ENCODE results near the gene MRPL27. TPM values are rescaled to one million over a fixed set of nuclear protein-coding genes. Genes with fewer than 3 reads are reported as not detected.

The MRPL27 gene
- total RNA-seq, 1 donor from 2014 or later = 49.8 TPM

DNA sequence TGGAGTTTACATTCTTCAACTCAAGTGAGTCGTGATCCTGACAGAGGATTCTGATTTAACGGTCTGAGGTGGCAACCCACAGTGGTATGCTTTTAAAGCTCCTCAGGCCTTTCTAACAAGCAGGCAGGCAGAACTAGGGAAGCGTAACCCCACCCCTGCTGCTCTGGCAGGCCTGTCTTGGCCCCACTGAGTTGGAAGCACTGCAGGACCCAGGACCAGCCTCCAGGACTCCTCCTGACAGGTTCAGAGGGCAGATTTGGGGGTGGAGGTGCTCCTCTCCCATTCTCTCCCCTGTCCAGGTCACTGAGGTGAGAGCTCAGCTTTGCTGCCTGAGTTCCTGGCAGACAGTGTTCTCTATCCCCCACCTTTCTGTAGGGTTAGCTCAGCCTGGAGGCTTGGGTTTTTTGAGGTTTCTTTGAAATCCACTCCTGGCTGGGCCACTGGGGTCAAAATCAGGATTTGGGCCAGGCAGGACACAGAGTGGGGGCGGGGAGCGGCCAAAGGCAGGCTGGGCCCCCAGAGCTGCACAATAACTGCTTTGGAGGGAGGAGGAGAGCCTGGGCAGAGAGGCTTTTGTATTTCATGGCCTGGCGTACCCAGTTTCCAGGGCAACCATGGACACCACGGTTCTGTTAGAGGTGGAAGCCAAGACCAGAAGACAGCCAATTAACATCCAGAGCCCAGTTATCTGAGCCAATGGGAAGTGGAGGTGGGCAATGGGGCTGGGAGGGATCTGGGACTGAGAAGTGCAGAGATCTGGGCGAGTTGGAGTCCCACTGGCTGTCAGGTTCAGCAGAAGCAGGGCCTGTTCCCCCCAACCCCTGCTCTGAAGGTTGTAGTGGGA, 9.5 kb downstream of the MRPL27 start:
- Mint-ChIP-seq H3K27ac (ENCODE audit: unreplicated experiment) (no peak overlapping the region), H3K36me3 (ENCODE audit: low read depth) (peaks cover 10% of the 10 kb centered on the region), H3K9me3 (ENCODE audit: low read depth) (no peaks in the 10 kb centered on the region), H3K4me1 (ENCODE audit: low read depth) (peaks cover 29% of the 10 kb centered on the region), H3K27me3 (ENCODE audit: low read depth) (no peaks in the 10 kb centered on the region), H3K4me3 (ENCODE audit: unreplicated experiment) (no peak overlapping the region)
- DNase-seq (ENCODE audit: low spot score) = no peak
- no peak for TF ChIP-seq CTCF (IDR thresholded peaks at IDR 0.05)

- no peaks in the 10 kb centered on the region for H3K27me3 Mint-ChIP-seq (ENCODE audit: low read depth)
- no peaks in the 10 kb centered on the region for H3K9me3 Mint-ChIP-seq (ENCODE audit: low read depth)
- no peak for TF ChIP-seq CTCF (IDR thresholded peaks at IDR 0.05)
- H3K4me3 Mint-ChIP-seq (ENCODE audit: unreplicated experiment) = no peak overlapping the region
- no peak for DNase-seq (ENCODE audit: low spot score)
- peaks cover 29% of the 10 kb centered on the region for H3K4me1 Mint-ChIP-seq (ENCODE audit: low read depth)
- no peak overlapping the region for H3K27ac Mint-ChIP-seq (ENCODE audit: unreplicated experiment)
- H3K36me3 Mint-ChIP-seq (ENCODE audit: low read depth) = peaks cover 3% of the 10 kb centered on the region
These were observed 10.3 kb downstream of the MRPL27 start for GRCh38 chr17:50362661-50363060.

DNA sequence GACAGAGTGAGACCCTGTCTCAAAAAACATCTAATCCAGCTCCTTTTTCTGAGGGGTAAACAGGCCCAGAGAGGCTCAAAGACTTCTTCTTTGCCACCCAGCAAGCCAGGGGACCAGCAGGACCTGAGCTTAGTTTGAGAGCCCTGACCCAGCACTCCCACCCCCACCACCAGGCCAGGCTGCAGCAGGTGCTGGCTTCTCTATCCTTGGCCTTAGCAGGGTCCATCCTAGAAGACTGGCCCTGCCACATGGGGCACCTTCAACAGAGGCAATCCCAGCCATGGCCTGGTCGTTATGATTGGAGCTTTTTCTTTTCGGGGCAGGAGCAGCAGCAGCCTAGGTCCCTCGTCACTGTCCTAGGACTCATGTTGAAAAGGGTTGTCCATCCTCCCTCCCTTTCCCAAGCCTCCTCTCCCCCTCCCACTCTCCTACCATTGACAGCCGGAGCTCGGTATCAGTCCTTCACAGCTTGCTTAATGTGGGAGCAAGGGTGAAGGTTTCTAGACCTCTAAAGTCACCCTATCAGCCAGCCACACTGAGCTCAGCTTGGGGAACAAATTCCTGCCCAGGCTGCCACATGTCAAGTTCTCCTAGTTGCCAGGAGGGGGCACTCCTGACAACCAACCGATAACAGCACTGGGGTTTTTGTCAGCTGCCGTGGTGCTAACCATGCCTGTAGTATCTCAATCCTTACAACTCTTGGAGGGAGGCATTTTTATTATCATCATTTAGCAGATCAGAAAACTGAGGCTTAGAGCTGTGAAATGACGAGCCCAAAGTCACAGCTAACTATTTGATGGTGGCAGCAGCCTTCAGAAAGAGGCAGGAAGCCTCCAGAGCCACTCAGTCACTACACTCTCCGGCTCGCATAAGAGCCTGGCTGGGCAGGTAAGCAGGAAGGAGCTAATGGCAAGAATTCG, 11.2 kb downstream of the MRPL27 start:
- H3K27me3 Mint-ChIP-seq (ENCODE audit: low read depth) = no peaks in the 10 kb centered on the region
- no peak for DNase-seq (ENCODE audit: low spot score)
- H3K27ac Mint-ChIP-seq (ENCODE audit: unreplicated experiment) = peak overlapping the region; percentile 64
- no peaks in the 10 kb centered on the region for H3K9me3 Mint-ChIP-seq (ENCODE audit: low read depth)
- peaks cover 29% of the 10 kb centered on the region for H3K4me1 Mint-ChIP-seq (ENCODE audit: low read depth)
- peak; percentile 84 for TF ChIP-seq CTCF (IDR thresholded peaks at IDR 0.05)
- H3K4me3 Mint-ChIP-seq (ENCODE audit: unreplicated experiment) = no peak overlapping the region
- no peaks in the 10 kb centered on the region for H3K36me3 Mint-ChIP-seq (ENCODE audit: low read depth)

- peak overlapping the region; percentile 36 for H3K27ac Mint-ChIP-seq (ENCODE audit: unreplicated experiment)
- no peak for DNase-seq (ENCODE audit: low spot score)
- H3K4me1 Mint-ChIP-seq (ENCODE audit: low read depth) = peaks cover 27% of the 10 kb centered on the region
- no peaks in the 10 kb centered on the region for H3K27me3 Mint-ChIP-seq (ENCODE audit: low read depth)
- TF ChIP-seq CTCF (IDR thresholded peaks at IDR 0.05) = no peak
- H3K36me3 Mint-ChIP-seq (ENCODE audit: low read depth) = no peaks in the 10 kb centered on the region
- H3K9me3 Mint-ChIP-seq (ENCODE audit: low read depth) = no peaks in the 10 kb centered on the region
- H3K4me3 Mint-ChIP-seq (ENCODE audit: unreplicated experiment) = no peak overlapping the region
These were observed 12.4 kb downstream of the MRPL27 start for GRCh38 chr17:50360486-50361115.

- Mint-ChIP-seq H3K27me3 (ENCODE audit: low read depth) (no peaks in the 10 kb centered on the region), H3K4me3 (ENCODE audit: unreplicated experiment) (no peak overlapping the region), H3K36me3 (ENCODE audit: low read depth) (no peaks in the 10 kb centered on the region), H3K4me1 (ENCODE audit: low read depth) (peaks cover 21% of the 10 kb centered on the region), H3K27ac (ENCODE audit: unreplicated experiment) (no peak overlapping the region), H3K9me3 (ENCODE audit: low read depth) (no peaks in the 10 kb centered on the region)
- no peak for TF ChIP-seq CTCF (IDR thresholded peaks at IDR 0.05)
- no peak for DNase-seq (ENCODE audit: low spot score)
These were observed 13.0 kb downstream of the MRPL27 start for GRCh38 chr17:50359998-50360461.

All from chondrocyte (in vitro differentiated cells).